IMR-90 (cell line): Measurements from ENCODE around the gene VIPR2. TPM values are rescaled to one million over a fixed set of nuclear protein-coding genes. Genes with fewer than 3 reads are reported as not detected.

ENCODE experiments used
- ATAC-seq: fragments of 200-7000 bp; cut with Tn5 transposase; 2 replicates; pipeline ENCODE4 v1.9.1; 2020; ENCODE audit warnings: low read depth, mild to moderate bottlenecking, moderate library complexity
- BruUV-seq: library from RNA; stranded (reverse); fragments of 400-500 nt; replicated peaks from 2 replicates; lab custom pipeline; 2021; lab: Mats Ljungman, UMichigan
- CTCF ChIA-PET: fragments of 300-600 bp; formaldehyde crosslinking; extraction: SDS; loops from one replicate; lab custom pipeline; 2021; ENCODE audit warnings: antibody characterized with exemption; lab: Yijun Ruan, JAX
- POLR2A ChIA-PET: fragments of 300-600 bp; sonication (Branson Sonifier 250); formaldehyde crosslinking; loops from one replicate; lab custom pipeline; 2022; ENCODE audit warnings: antibody characterized with exemption; ENCODE audit not compliant: unreplicated experiment; lab: Charles Lee
- DNase-seq: peaks from one replicate; pipeline ENCODE4 v3.0.0; 2013
- H2AFZ ChIP-seq: replicated peaks from 2 replicates; pipeline ENCODE3; 2013; ENCODE audit warnings: low read length, mild to moderate bottlenecking; ENCODE audit not compliant: poor library complexity
- H2AK5ac ChIP-seq: 2 replicates; pipeline ENCODE4 v1.6.1; 2013; ENCODE audit warnings: low read depth, low read length, inconsistent platforms
- H2AK9ac ChIP-seq: replicated peaks from 2 replicates; pipeline ENCODE3; 2013; ENCODE audit warnings: mild to moderate bottlenecking, low read depth, low read length, moderate library complexity; ENCODE audit not compliant: poor library complexity
- H2BK120ac ChIP-seq: 2 replicates; pipeline ENCODE4 v1.6.1; 2013; ENCODE audit warnings: low read depth, low read length, inconsistent platforms
- H2BK15ac ChIP-seq: 3 replicates; pipeline ENCODE4 v1.6.1; 2013; ENCODE audit warnings: low read depth, low read length, inconsistent platforms
- H2BK20ac ChIP-seq: 2 replicates; pipeline ENCODE4 v1.6.1; 2013; ENCODE audit warnings: low read depth, mild to moderate bottlenecking, inconsistent platforms, low read length, moderate library complexity
- H2BK5ac ChIP-seq: 2 replicates; pipeline ENCODE4 v1.6.1; 2013; ENCODE audit warnings: mild to moderate bottlenecking, low read depth, low read length, inconsistent platforms; ENCODE audit not compliant: poor library complexity, severe bottlenecking
- H3K14ac ChIP-seq: replicated peaks from 2 replicates; pipeline ENCODE4 v1.6.1; 2013; ENCODE audit warnings: low read depth, low read length, inconsistent platforms
- H3K18ac ChIP-seq: 2 replicates; pipeline ENCODE4 v1.6.1; 2013; ENCODE audit warnings: low read depth, low read length, control low read depth
- H3K23ac ChIP-seq: 2 replicates; pipeline ENCODE4 v1.6.1; 2013; ENCODE audit warnings: low read depth, low read length, inconsistent platforms
- H3K27ac ChIP-seq: 2 replicates; pipeline ENCODE4 v1.5.1; 2013; ENCODE audit warnings: mild to moderate bottlenecking, control low read depth, low read length; ENCODE audit not compliant: insufficient read depth
- H3K27me3 ChIP-seq: 2 replicates; pipeline ENCODE4 v1.6.1; 2013; ENCODE audit warnings: low read length; ENCODE audit not compliant: control insufficient read depth, insufficient read depth
- H3K36me3 ChIP-seq: 2 replicates; pipeline ENCODE4 v1.6.1; 2013; ENCODE audit warnings: low read length, mixed read lengths; ENCODE audit not compliant: control insufficient read depth, insufficient read depth
- H3K4ac ChIP-seq: 2 replicates; pipeline ENCODE4 v1.6.1; 2013; ENCODE audit warnings: low read depth, low read length, inconsistent platforms
- H3K4me1 ChIP-seq: 2 replicates; pipeline ENCODE4 v1.6.1; 2013; ENCODE audit warnings: low read length, mixed read lengths; ENCODE audit not compliant: control insufficient read depth, insufficient read depth
- H3K4me2 ChIP-seq: 2 replicates; pipeline ENCODE4 v1.6.1; 2013; ENCODE audit warnings: low read depth, mild to moderate bottlenecking, control low read depth, low read length, moderate library complexity
- H3K4me3 ChIP-seq: 2 replicates; pipeline ENCODE4 v1.5.1; 2013; ENCODE audit warnings: low read depth, mild to moderate bottlenecking, control low read depth, low read length, moderate library complexity; ENCODE audit not compliant: insufficient read depth
- H3K56ac ChIP-seq: 2 replicates; pipeline ENCODE4 v1.6.1; 2013; ENCODE audit warnings: low read length, inconsistent platforms; ENCODE audit not compliant: insufficient read depth; ENCODE audit errors: extremely low read depth
- H3K79me1 ChIP-seq, 2 experiments: 2 replicates each; pipeline ENCODE4 v1.6.1; 2013; ENCODE audit warnings: low read length in 2 of 2, inconsistent platforms in 1 of 2, low read depth in 1 of 2
- H3K9ac ChIP-seq: 2 replicates; pipeline ENCODE4 v1.6.1; 2013; ENCODE audit warnings: low read depth, low read length, control low read depth
- H3K9me1 ChIP-seq: 2 replicates; pipeline ENCODE4 v1.6.1; 2013; ENCODE audit warnings: low read length, inconsistent platforms; ENCODE audit not compliant: insufficient read depth
- H3K9me3 ChIP-seq: 2 replicates; pipeline ENCODE4 v1.6.1; 2013; ENCODE audit warnings: low read length; ENCODE audit not compliant: control insufficient read depth, insufficient read depth
- H4K20me1 ChIP-seq: 2 replicates; pipeline ENCODE4 v1.6.1; 2013; ENCODE audit warnings: low read length, inconsistent platforms; ENCODE audit not compliant: insufficient read depth
- H4K5ac ChIP-seq: 2 replicates; pipeline ENCODE4 v1.6.1; 2013; ENCODE audit warnings: mild to moderate bottlenecking, low read depth, low read length, control low read depth
- H4K8ac ChIP-seq, 2 experiments: 2 replicates each; pipeline ENCODE4 v1.6.1; 2013; ENCODE audit warnings: low read depth in 2 of 2, low read length in 2 of 2, control low read depth in 1 of 2, inconsistent platforms in 1 of 2
- H4K91ac ChIP-seq: 2 replicates; pipeline ENCODE4 v1.6.1; 2013; ENCODE audit warnings: low read depth, low read length, inconsistent platforms; ENCODE audit not compliant: insufficient read depth
- BHLHE40 ChIP-seq: fragments of 150-350 bp; IDR thresholded peaks from 2 replicates; pipeline ENCODE4 v1.6.1; 2016; ENCODE audit warnings: mild to moderate bottlenecking, low read depth, low read length
- CHD1 ChIP-seq: IDR thresholded peaks from 2 replicates; pipeline ENCODE4 v1.6.1; 2012; ENCODE audit warnings: low read depth, low read length, improper control_type of control experiment
- FOS ChIP-seq: fragments of 150-350 bp; IDR thresholded peaks from 2 replicates; pipeline ENCODE4 v1.6.1; 2016; ENCODE audit warnings: low read depth, low read length
- MAFK ChIP-seq: IDR thresholded peaks from 2 replicates; pipeline ENCODE4 v1.6.1; 2012; ENCODE audit warnings: low read depth, low read length, improper control_type of control experiment
- MAZ ChIP-seq: IDR thresholded peaks from 2 replicates; pipeline ENCODE4 v1.6.1; 2012; ENCODE audit warnings: low read depth, mild to moderate bottlenecking, low read length, improper control_type of control experiment, moderate library complexity, borderline replicate concordance
- MXI1 ChIP-seq: IDR thresholded peaks from 2 replicates; pipeline ENCODE4 v1.6.1; 2012; ENCODE audit warnings: low read depth, mild to moderate bottlenecking, low read length, moderate library complexity, borderline replicate concordance
- RAD21 ChIP-seq: IDR thresholded peaks from 2 replicates; pipeline ENCODE4 v1.6.1; 2012; ENCODE audit warnings: low read length, improper control_type of control experiment
- RFX5 ChIP-seq: IDR thresholded peaks from 2 replicates; pipeline ENCODE4 v1.8.0; 2012; ENCODE audit warnings: low read depth, mild to moderate bottlenecking, low read length, moderate library complexity
- SMC3 ChIP-seq: fragments of 150-350 bp; IDR thresholded peaks from 2 replicates; pipeline ENCODE4 v1.6.1; 2016; ENCODE audit warnings: low read depth, mild to moderate bottlenecking, antibody characterized with exemption, low read length, moderate library complexity
- WGBS, 2 experiments: methylation state at CpG; one replicate each; pipeline versions ENCODE4 v1.1.5 to v1.1.7; 2013; ENCODE audit warnings: missing lambda C conversion rate in 2 of 2; ENCODE audit not compliant: insufficient read length in 1 of 2; ENCODE audit errors: extremely low coverage in 2 of 2; 5-methylcytosine and 5-hydroxymethylcytosine counted together
- dilution Hi-C: fragments of 300-500 bp; cut with HindIII; formaldehyde crosslinking; loops from one replicate; pipeline ENCODE4 v1.14.3; 2018; ENCODE audit warnings: low sequenced_read_pairs; ENCODE audit not compliant: unreplicated experiment
- in situ Hi-C: fragments of 300-500 bp; cut with MboI; formaldehyde crosslinking; loops from 3 replicates; pipeline ENCODE4 v1.14.3; 2019; ENCODE audit warnings: low sequenced_read_pairs, inconsistent platforms, mixed read lengths
- intact Hi-C: fragments of 100-400 bp; cut with micrococcal nuclease; formaldehyde crosslinking; loops from 2 replicates; pipeline ENCODE4 v1.10.0; 2022
- polyA plus RNA-seq, 3 experiments: library from polyadenylated mRNA; depleted of rRNA; stranded (reverse); fragments of >200 nt; gene quantifications; 2 replicates each; pipeline ENCODE4 v1.2.3, GENCODE V29; 2012; ENCODE audit warnings: low replicate concordance in 1 of 3
- total RNA-seq: library from RNA; depleted of rRNA; stranded (reverse); fragments of >200 nt; gene quantifications from 2 replicates; pipeline ENCODE4 v1.2.3, GENCODE V29; 2012
- TF ChIP-seq, protein P1 (sequence below): fragments of 150-350 bp; IDR thresholded peaks from 2 replicates; pipeline ENCODE4 v1.6.1; 2016; ENCODE audit warnings: low read depth, mild to moderate bottlenecking, low read length, moderate library complexity, borderline replicate concordance
- TF ChIP-seq, protein P2 (sequence below): fragments of 150-350 bp; IDR thresholded peaks from 2 replicates; pipeline ENCODE4 v1.6.1; 2017; ENCODE audit warnings: mild to moderate bottlenecking, antibody characterized with exemption, low read length, low read depth
- TF ChIP-seq, protein P3 (sequence below): conservative IDR thresholded peaks from 2 replicates; pipeline ENCODE4 v1.5.1; 2012; ENCODE audit warnings: mild to moderate bottlenecking, low read depth, low read length, improper control_type of control experiment

Gene VIPR2
- total and polyA plus RNA-seq, 2 of the 4 experiments (the other 2 are of a cell fraction), result not detected

DNA sequence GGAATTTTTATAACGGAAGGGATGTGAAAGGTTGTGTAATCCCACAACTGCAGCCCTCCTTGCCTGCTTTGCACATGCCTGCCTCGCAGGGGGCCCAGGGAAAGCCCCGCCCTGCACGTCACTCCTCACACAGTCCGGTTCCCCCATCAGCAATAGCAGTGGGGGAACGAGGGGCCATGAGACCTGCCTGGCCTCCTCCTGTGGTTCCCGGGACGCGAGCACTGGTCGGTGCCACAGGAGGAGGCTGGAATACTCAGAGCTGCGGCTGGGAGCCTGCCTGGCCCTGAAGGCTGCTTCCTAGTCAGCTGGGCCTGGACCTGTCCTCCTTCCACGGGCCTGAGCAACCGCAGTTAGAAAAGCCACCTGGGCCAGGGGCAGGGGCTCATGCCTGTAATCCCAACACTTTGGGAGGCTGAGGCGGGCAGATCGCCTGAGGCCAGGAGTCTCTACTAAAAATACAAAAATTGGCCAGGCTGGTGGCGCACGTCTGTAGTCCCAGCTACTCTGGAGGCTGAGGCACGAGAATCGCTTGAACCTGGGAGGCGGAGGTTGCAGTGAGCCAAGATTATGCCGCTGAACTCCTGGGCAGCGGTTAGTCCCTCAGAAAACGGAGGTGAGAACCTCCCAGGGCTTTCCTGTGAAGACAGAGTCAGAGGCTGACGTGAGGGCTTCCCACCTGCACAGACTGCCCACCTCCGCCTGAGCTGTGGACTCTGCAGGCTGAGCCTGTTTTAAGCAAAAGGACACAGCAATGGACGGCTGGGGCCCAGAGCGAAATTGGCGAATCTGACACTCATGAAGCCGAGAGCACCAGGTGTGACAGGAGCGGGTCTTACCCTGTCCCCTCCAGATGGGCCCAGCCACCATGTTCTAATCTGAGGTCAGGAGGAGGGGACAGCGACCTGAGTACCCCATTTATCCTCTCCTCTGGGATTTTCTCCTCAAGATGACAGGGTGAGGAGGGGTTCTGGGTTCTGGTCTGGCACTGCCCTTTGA, 52.9 kb downstream of the VIPR2 start (continued):
- TF ChIP-seq SMC3, result no peak

DNA sequence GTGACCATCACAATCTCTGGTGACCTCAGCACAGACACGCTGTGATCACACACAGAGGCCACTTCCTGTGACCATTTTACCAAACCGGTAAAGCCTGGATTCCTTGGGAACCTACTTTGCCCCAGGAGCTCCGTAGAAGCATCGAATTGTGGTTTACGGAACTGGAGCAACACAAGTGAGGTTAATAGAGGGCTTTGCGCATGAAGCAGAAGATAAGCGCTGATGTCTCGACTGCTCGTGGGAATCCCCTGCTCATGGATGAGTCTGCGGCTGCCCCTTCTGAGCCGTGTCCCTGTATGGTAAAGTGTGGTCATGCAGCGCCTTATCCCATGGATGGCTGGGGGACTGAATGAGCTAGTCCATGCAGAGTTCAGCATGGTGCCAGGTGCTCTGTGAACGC, 53.6 kb downstream of the VIPR2 start:
- H3K4me2 ChIP-seq, result no peak overlapping the region
- no peak overlapping the region for H2BK120ac ChIP-seq
- no peaks in the 10 kb centered on the region for H3K79me1 ChIP-seq
- H3K18ac ChIP-seq, result no peak overlapping the region
- no peak overlapping the region for H3K14ac ChIP-seq
- no peak for DNase-seq
- H2AFZ ChIP-seq, result no peak overlapping the region
- H3K56ac ChIP-seq, result no peak overlapping the region
- H3K23ac ChIP-seq, result no peak overlapping the region
- H4K20me1 ChIP-seq, result no peaks in the 10 kb centered on the region
- in situ Hi-C loops (no loop called here), intact Hi-C loops (no loop called here), dilution Hi-C loops (no loop called here)
- ATAC-seq, result no peak
- CTCF ChIA-PET, result no interaction called here
- 47% methylated on average over 5 of the region's 13 CpGs; no CpG with 5 or more reads in 1 of the 2 experiments for WGBS, 2 experiments
- H2BK20ac ChIP-seq, result no peak overlapping the region
- H3K9me1 ChIP-seq, result no peaks in the 10 kb centered on the region
- no peak overlapping the region for H4K91ac ChIP-seq
- no peak overlapping the region for H3K4me3 ChIP-seq
- H3K9ac ChIP-seq, result no peak overlapping the region
- H4K8ac ChIP-seq, result no peak overlapping the region
- no peak overlapping the region for H2BK5ac ChIP-seq
- H2AK5ac ChIP-seq, result no peak overlapping the region
- H3K4me1 ChIP-seq, result no peaks in the 10 kb centered on the region
- no peaks in the 10 kb centered on the region for H3K36me3 ChIP-seq
- H2BK15ac ChIP-seq, result no peak overlapping the region
- no peaks in the 10 kb centered on the region for H3K27me3 ChIP-seq
- BruUV-seq, result no TSS peak
- H2AK9ac ChIP-seq, result no peak overlapping the region
- H4K5ac ChIP-seq, result no peak overlapping the region
- POLR2A ChIA-PET, result no interaction called here
- H3K4ac ChIP-seq, result no peak overlapping the region
- H3K9me3 ChIP-seq, result peaks cover 54% of the 10 kb centered on the region
- no peak overlapping the region for H3K27ac ChIP-seq
- TF ChIP-seq, protein P1, sequence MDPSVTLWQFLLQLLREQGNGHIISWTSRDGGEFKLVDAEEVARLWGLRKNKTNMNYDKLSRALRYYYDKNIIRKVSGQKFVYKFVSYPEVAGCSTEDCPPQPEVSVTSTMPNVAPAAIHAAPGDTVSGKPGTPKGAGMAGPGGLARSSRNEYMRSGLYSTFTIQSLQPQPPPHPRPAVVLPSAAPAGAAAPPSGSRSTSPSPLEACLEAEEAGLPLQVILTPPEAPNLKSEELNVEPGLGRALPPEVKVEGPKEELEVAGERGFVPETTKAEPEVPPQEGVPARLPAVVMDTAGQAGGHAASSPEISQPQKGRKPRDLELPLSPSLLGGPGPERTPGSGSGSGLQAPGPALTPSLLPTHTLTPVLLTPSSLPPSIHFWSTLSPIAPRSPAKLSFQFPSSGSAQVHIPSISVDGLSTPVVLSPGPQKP, result no peak
- TF ChIP-seq, protein P2, sequence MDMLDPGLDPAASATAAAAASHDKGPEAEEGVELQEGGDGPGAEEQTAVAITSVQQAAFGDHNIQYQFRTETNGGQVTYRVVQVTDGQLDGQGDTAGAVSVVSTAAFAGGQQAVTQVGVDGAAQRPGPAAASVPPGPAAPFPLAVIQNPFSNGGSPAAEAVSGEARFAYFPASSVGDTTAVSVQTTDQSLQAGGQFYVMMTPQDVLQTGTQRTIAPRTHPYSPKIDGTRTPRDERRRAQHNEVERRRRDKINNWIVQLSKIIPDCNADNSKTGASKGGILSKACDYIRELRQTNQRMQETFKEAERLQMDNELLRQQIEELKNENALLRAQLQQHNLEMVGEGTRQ, result no peak
- TF ChIP-seq RFX5, result no peak
- TF ChIP-seq FOS, result no peak
- no peak for TF ChIP-seq MXI1
- TF ChIP-seq CHD1, result no peak
- TF ChIP-seq, protein P3, sequence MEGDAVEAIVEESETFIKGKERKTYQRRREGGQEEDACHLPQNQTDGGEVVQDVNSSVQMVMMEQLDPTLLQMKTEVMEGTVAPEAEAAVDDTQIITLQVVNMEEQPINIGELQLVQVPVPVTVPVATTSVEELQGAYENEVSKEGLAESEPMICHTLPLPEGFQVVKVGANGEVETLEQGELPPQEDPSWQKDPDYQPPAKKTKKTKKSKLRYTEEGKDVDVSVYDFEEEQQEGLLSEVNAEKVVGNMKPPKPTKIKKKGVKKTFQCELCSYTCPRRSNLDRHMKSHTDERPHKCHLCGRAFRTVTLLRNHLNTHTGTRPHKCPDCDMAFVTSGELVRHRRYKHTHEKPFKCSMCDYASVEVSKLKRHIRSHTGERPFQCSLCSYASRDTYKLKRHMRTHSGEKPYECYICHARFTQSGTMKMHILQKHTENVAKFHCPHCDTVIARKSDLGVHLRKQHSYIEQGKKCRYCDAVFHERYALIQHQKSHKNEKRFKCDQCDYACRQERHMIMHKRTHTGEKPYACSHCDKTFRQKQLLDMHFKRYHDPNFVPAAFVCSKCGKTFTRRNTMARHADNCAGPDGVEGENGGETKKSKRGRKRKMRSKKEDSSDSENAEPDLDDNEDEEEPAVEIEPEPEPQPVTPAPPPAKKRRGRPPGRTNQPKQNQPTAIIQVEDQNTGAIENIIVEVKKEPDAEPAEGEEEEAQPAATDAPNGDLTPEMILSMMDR, result no peak
- no peak for TF ChIP-seq BHLHE40
- TF ChIP-seq MAFK, result no peak
- no peak for TF ChIP-seq MAZ
- no peak for TF ChIP-seq RAD21
- no peak for TF ChIP-seq SMC3
